MCF 10A (cell line): ENCODE results near the gene PCARE. TPM values are rescaled to one million over a fixed set of nuclear protein-coding genes. Genes with fewer than 3 reads are reported as not detected.
A peak's percentile ranks its signal among the peaks of the same experiment; 100 is the strongest.

Experiments used
- BruUV-seq: library from RNA; stranded (reverse); fragments of 400-500 nt; replicated peaks from 2 replicates; lab custom pipeline; 2021; lab: Mats Ljungman, UMichigan
- CTCF ChIA-PET: fragments of 300-600 bp; sonication (Branson Sonifier 250); formaldehyde crosslinking; extraction: SDS; loops from one replicate; lab custom pipeline; 2021; ENCODE audit warnings: antibody characterized with exemption, inconsistent platforms; lab: Yijun Ruan, JAX
- POLR2A ChIA-PET: fragments of 300-600, 350-650 bp; sonication (Branson Sonifier 250); formaldehyde crosslinking; extraction: SDS; loops from one replicate; lab custom pipeline; 2020; ENCODE audit warnings: antibody characterized with exemption, inconsistent platforms; lab: Yijun Ruan, JAX
- DNase-seq: peaks from one replicate; pipeline ENCODE4 v3.0.0-alpha.2; 2018; ENCODE audit not compliant: unreplicated experiment
- H3K27ac Mint-ChIP-seq: one replicate; pipeline ENCODE4 v1.8.0; 2022; ENCODE audit warnings: mild to moderate bottlenecking, low read depth, mixed read lengths; ENCODE audit not compliant: unreplicated experiment
- H3K27me3 Mint-ChIP-seq: one replicate; pipeline ENCODE4 v1.8.0; 2022; ENCODE audit warnings: mixed read lengths; ENCODE audit not compliant: insufficient read depth, unreplicated experiment
- H3K36me3 Mint-ChIP-seq: one replicate; pipeline ENCODE4 v1.8.0; 2022; ENCODE audit warnings: mild to moderate bottlenecking, moderate library complexity, mixed read lengths; ENCODE audit not compliant: insufficient read depth, unreplicated experiment
- H3K4me1 Mint-ChIP-seq: one replicate; pipeline ENCODE4 v1.8.0; 2022; ENCODE audit warnings: mixed read lengths; ENCODE audit not compliant: insufficient read depth, unreplicated experiment
- H3K4me3 Mint-ChIP-seq: one replicate; pipeline ENCODE4 v1.8.0; 2022; ENCODE audit warnings: mild to moderate bottlenecking, moderate library complexity, mixed read lengths; ENCODE audit not compliant: unreplicated experiment
- H3K9me3 Mint-ChIP-seq: one replicate; pipeline ENCODE4 v1.8.0; 2022; ENCODE audit warnings: mixed read lengths; ENCODE audit not compliant: unreplicated experiment
- CTCF ChIP-seq: fragments of 200-600 bp; IDR thresholded peaks from one replicate; pipeline ENCODE4 v1.8.0; 2022; ENCODE audit warnings: antibody characterized with exemption, mild to moderate bottlenecking; ENCODE audit not compliant: unreplicated experiment
- intact Hi-C: fragments of 100-400 bp; cut with micrococcal nuclease; formaldehyde crosslinking; loops from 2 replicates; pipeline ENCODE4 v1.14.1; 2022
- total RNA-seq: library from RNA; stranded (reverse); gene quantifications from 2 replicates; pipeline ENCODE4 v1.2.3, GENCODE V29; 2022

PCARE gene
- total RNA-seq, 1 experiment from 2014 or later = not detected

- no peak overlapping the region for H3K4me3 Mint-ChIP-seq
- CTCF ChIA-PET = interaction anchor here (0.6 to 2.1 kb wide), 12 partner anchors 10 to 855 kb away, joined by 3 to 9 read pairs (median 4); no protein-coding TSS in a partner anchor
- H3K36me3 Mint-ChIP-seq = no peaks in the 10 kb centered on the region
- no peaks in the 10 kb centered on the region for H3K9me3 Mint-ChIP-seq
- no TSS peak for BruUV-seq
- no peak for TF ChIP-seq CTCF
- intact Hi-C loops = loop anchor here (5.0 kb wide), 4 partner anchors 50 to 395 kb away; partner anchors contain the start of gene CLIP4
- peaks cover 55% of the 10 kb centered on the region for H3K4me1 Mint-ChIP-seq
- peak overlapping the region; percentile 76 for H3K27ac Mint-ChIP-seq
- no peaks in the 10 kb centered on the region for H3K27me3 Mint-ChIP-seq
- peak; percentile 75 for DNase-seq
- POLR2A ChIA-PET = interaction anchor here (0.6 to 10.4 kb wide), 16 partner anchors 8 to 171 kb away, joined by 3 to 230 read pairs (median 4); partner anchors contain the start of gene CLIP4
Observed at GRCh38 chr2:29066997-29067605, 7.2 kb downstream of the PCARE start.

GRCh38 chr2:29066271-29066860 is 8.0 kb downstream of the PCARE start:
- ChIA-PET CTCF (interaction anchor here (0.6 to 2.1 kb wide), 17 partner anchors 9 to 856 kb away, joined by 3 to 12 read pairs (median 4); no protein-coding TSS in a partner anchor), POLR2A (interaction anchor here (0.5 to 10.4 kb wide), 15 partner anchors 8 to 932 kb away, joined by 3 to 230 read pairs (median 3); partner anchors contain the start of gene CLIP4)
- BruUV-seq = no TSS peak
- no peaks in the 10 kb centered on the region for H3K9me3 Mint-ChIP-seq
- no peak for TF ChIP-seq CTCF
- no peaks in the 10 kb centered on the region for H3K27me3 Mint-ChIP-seq
- H3K4me3 Mint-ChIP-seq = no peak overlapping the region
- peaks cover 55% of the 10 kb centered on the region for H3K4me1 Mint-ChIP-seq
- intact Hi-C loops = loop anchor here (5.0 kb wide), 4 partner anchors 51 to 396 kb away; partner anchors contain the start of gene CLIP4
- no peaks in the 10 kb centered on the region for H3K36me3 Mint-ChIP-seq
- peak overlapping the region; percentile 57 for H3K27ac Mint-ChIP-seq
- peak; percentile 72 for DNase-seq

- intact Hi-C loops = loop anchor here (5.0 kb wide), 4 partner anchors 52 to 397 kb away; partner anchors contain the start of gene CLIP4
- POLR2A ChIA-PET = interaction anchor here (0.7 to 10.4 kb wide), 7 partner anchors 10 to 100 kb away, joined by 3 to 230 read pairs (median 7); partner anchors contain the start of gene CLIP4
- no peaks in the 10 kb centered on the region for H3K9me3 Mint-ChIP-seq
- TF ChIP-seq CTCF = no peak
- H3K4me3 Mint-ChIP-seq = no peak overlapping the region
- H3K36me3 Mint-ChIP-seq = no peaks in the 10 kb centered on the region
- H3K27ac Mint-ChIP-seq = no peak overlapping the region
- peaks cover 55% of the 10 kb centered on the region for H3K4me1 Mint-ChIP-seq
- no peak for DNase-seq
- H3K27me3 Mint-ChIP-seq = no peaks in the 10 kb centered on the region
- BruUV-seq = no TSS peak
- CTCF ChIA-PET = interaction anchor here (0.9 to 2.1 kb wide), 8 partner anchors 8 to 131 kb away, joined by 3 to 12 read pairs (median 6); no protein-coding TSS in a partner anchor
Observed at GRCh38 chr2:29065068-29065811, 9.1 kb downstream of the PCARE start.
